Breast epithelium (tissue), 4 donors: ENCODE results near the gene SLC12A7. TPM values are rescaled to one million over a fixed set of nuclear protein-coding genes. Genes with fewer than 3 reads are reported as not detected.

ENCODE experiments used
- DNase-seq, 2 donors: peaks; one replicate each; pipeline ENCODE4 v3.0.0-alpha.2; 2019; ENCODE audit warnings: low spot score in 2 of 2
- H3K27ac ChIP-seq, 2 donors: fragments of 200-600 bp; sonication (generic) in 1 of 2; one replicate each; pipeline ENCODE4 v1.5.1; 2016 to 2019; ENCODE audit warnings: mild to moderate bottlenecking in 1 of 2
- H3K27me3 ChIP-seq, 2 donors: fragments of 200-600 bp; sonication (generic) in 1 of 2; one replicate each; pipeline versions ENCODE4 v1.5.1 to v1.6.0; 2017 to 2019; ENCODE audit warnings: control low read depth in 1 of 2, mild to moderate bottlenecking in 1 of 2
- H3K36me3 ChIP-seq: fragments of 200-600 bp; one replicate; pipeline ENCODE4 v1.5.1; 2019
- H3K4me1 ChIP-seq, 2 donors: fragments of 200-600 bp; sonication (generic); one replicate each; pipeline ENCODE4 v1.5.1; 2016 to 2019; ENCODE audit warnings: control low read depth in 1 of 2
- H3K4me3 ChIP-seq, 3 donors: fragments of 200-600 bp; sonication (generic); 1 replicate in 2 of 3; 2 replicates in 1 of 3; pipeline ENCODE4 v1.5.1; 2016 to 2019; ENCODE audit warnings: mild to moderate bottlenecking in 3 of 3, moderate library complexity in 2 of 3
- H3K9me3 ChIP-seq, 2 donors: fragments of 200-600 bp; sonication (generic) in 1 of 2; one replicate each; pipeline ENCODE4 v1.5.1; 2016 to 2019; ENCODE audit warnings: control low read depth in 1 of 2
- POLR2A ChIP-seq: fragments of 450-650 bp; IDR thresholded peaks from one replicate; pipeline ENCODE4 v1.6.1; 2016; ENCODE audit warnings: antibody characterized with exemption, mild to moderate bottlenecking, moderate library complexity
- POLR2AphosphoS5 ChIP-seq, 3 donors: sonication (generic); formaldehyde crosslinking; IDR thresholded peaks; one replicate each; pipeline ENCODE4 v1.6.1; 2017; ENCODE audit warnings: antibody characterized with exemption in 3 of 3
- intact Hi-C: fragments of 100-400 bp; cut with DNase I; formaldehyde crosslinking; loops from one replicate; pipeline ENCODE4 v1.15.1; 2023; ENCODE audit warnings: low total_unique reads
- total RNA-seq, 3 donors: library from RNA; depleted of rRNA; stranded (reverse); fragments of >200 nt; gene quantifications; one replicate each; pipeline ENCODE4 v1.1.0, GENCODE V29; 2016
- TF ChIP-seq, protein P1 (sequence below), 3 donors: fragments of 450-650 bp; IDR thresholded peaks; one replicate each; pipeline ENCODE4 v1.5.1; 2016 to 2017; ENCODE audit warnings: antibody characterized with exemption in 3 of 3, mild to moderate bottlenecking in 3 of 3, moderate library complexity in 3 of 3

The SLC12A7 gene
- total RNA-seq, 3 donors from 2014 or later, result 21.4 to 31.5 (median 25.0) TPM

DNA sequence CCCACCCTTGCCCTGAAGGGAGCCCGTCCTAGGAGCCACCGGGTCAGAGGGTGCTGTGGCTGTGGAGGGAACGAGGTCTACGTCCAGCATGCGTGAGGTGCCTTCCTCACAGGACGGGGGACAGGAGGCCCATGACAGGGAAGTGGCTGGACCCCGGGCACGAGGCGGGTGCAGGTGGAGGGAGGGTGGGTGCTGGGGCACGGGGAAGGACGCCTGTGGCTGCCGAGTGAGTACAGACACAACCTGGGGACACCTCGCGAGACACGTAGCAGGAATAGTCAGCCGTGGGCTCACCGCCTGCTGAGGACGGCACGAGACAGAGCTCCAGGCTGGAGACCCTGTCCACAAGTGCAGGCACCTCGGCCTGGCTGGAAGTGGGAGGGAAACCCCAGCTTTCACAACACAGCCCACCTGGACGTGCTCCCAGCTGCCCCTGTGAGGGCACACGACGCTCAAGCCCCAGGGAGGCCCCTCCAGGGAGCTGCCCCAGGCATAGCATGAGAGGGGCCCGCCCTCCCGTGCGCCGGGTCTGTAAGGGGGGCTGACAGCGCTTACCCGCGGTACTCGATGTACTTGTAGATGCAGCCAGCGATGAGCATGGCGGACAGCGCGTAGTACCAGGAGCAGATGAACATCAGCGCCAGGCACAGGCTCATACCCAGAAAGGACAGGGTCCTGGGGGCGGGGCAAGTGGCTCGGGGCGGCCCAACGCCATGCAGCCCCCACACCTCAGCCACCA, 36.9 kb downstream of the SLC12A7 start:
- no peak for DNase-seq
- intact Hi-C loops, result no loop called here

DNA sequence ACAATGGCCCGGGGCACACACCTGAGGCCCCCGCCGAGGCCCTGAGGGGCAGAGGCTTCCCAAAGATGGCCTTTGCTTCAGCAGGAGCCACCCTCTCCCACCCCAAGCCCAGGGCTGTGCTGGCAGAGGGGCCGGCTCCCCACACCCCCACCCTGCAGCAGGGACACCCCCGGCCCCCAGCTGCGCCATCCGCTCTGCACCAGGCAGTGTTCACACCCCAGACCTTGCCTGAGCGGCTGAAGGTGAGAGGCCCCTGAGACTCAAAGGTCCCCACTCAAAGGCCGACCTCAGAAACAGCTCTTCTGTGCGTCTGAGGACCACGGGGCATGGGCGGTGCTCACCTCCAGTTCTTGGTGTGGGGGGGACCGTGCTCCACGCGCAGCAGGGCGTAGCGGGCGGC, 37.6 kb downstream of the SLC12A7 start:
- TF ChIP-seq, protein P1, sequence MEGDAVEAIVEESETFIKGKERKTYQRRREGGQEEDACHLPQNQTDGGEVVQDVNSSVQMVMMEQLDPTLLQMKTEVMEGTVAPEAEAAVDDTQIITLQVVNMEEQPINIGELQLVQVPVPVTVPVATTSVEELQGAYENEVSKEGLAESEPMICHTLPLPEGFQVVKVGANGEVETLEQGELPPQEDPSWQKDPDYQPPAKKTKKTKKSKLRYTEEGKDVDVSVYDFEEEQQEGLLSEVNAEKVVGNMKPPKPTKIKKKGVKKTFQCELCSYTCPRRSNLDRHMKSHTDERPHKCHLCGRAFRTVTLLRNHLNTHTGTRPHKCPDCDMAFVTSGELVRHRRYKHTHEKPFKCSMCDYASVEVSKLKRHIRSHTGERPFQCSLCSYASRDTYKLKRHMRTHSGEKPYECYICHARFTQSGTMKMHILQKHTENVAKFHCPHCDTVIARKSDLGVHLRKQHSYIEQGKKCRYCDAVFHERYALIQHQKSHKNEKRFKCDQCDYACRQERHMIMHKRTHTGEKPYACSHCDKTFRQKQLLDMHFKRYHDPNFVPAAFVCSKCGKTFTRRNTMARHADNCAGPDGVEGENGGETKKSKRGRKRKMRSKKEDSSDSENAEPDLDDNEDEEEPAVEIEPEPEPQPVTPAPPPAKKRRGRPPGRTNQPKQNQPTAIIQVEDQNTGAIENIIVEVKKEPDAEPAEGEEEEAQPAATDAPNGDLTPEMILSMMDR (IDR thresholded peaks at IDR 0.05), result no peak
- TF ChIP-seq POLR2A (no peak), POLR2AphosphoS5 (IDR thresholded peaks at IDR 0.05) (no peak)
- H3K4me3 ChIP-seq, result no peak overlapping the region
- intact Hi-C loops, result no loop called here
- H3K9me3 ChIP-seq, result no peaks in the 10 kb centered on the region
- peaks cover under 1% of the 10 kb centered on the region for H3K36me3 ChIP-seq
- no peak overlapping the region for H3K27ac ChIP-seq
- H3K27me3 ChIP-seq, result no peaks in the 10 kb centered on the region
- H3K4me1 ChIP-seq, result no peaks in the 10 kb centered on the region
- DNase-seq, result no peak

More for the DNA sequence above, 36.9 kb downstream of the SLC12A7 start:
- H3K27me3 ChIP-seq, result no peaks in the 10 kb centered on the region
- no peaks in the 10 kb centered on the region for H3K9me3 ChIP-seq
- no peak overlapping the region for H3K27ac ChIP-seq
- H3K36me3 ChIP-seq, result peaks cover 3% of the 10 kb centered on the region
- no peak for TF ChIP-seq POLR2AphosphoS5 (IDR thresholded peaks at IDR 0.05)
- H3K4me1 ChIP-seq, result no peaks in the 10 kb centered on the region
- no peak overlapping the region for H3K4me3 ChIP-seq

DNA sequence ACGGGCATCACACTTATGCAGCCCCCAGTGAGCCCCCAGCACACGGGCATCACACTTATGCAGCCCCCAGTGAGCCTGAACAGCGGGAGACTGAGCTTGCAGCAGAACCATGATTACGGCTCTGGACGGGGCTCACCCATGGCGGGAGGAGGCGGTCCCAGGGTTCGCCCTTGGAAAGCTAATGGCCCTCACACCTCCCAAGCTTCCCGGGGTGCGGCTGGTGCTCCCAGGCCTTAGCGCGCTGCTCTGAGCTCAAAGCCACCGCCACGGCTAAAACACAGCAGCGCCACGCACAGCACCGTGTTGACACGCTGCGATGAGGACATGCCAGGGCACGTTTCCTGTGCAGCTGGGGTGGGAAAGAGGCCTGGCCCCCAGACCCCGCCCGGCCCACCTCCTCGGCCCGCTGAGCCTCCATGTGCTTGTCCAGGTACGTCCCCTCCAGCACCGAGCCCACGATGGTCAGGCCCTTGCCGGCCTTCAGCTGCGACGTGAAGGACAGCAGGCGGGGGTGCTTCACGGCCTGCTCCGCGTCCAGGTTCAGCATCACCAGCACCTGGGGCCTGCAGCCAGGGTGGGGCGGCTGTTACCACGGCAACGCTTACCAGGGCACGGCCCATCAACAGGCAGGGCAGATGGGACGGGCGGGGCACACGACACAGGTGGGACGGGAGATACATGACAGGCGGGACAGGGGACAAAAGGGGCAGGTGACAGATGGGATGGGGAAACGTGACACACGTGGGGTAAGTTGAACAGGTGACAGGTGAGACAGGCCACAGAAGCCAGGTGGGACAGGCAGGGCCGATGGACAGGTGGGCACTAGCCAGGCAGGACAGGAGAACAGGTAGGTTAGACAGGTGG, 38.4 kb downstream of the SLC12A7 start:
- Histone ChIP-seq H3K4me3 (no peak overlapping the region), H3K36me3 (no peaks in the 10 kb centered on the region), H3K27ac (no peak overlapping the region), H3K9me3 (no peaks in the 10 kb centered on the region), H3K4me1 (no peaks in the 10 kb centered on the region), H3K27me3 (no peaks in the 10 kb centered on the region)
- intact Hi-C loops, result no loop called here
- DNase-seq, result no peak
- TF ChIP-seq POLR2AphosphoS5 (IDR thresholded peaks at IDR 0.05), result no peak
- no peak for TF ChIP-seq POLR2A
- TF ChIP-seq, protein P1 (IDR thresholded peaks at IDR 0.05), result no peak

DNA sequence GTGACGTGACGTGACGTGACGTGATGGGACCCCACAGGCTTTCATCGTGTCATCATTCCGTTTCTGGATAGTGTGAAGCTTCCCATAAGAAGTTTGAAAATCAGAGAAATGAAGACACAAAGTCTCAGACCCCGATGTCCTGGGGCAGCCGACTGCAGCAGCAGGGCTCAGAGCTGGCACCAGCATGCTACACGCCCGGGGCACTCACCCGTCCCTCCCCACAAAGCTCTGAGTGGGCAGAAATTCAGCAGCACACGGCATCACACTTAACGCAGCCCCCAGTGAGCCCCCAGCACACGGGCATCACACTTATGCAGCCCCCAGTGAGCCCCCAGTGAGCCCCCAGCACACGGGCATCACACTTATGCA, 42.2 kb downstream of the SLC12A7 start:
- Histone ChIP-seq H3K27me3 (no peaks in the 10 kb centered on the region), H3K4me3 (no peak overlapping the region), H3K36me3 (no peaks in the 10 kb centered on the region), H3K27ac (no peak overlapping the region), H3K9me3 (no peaks in the 10 kb centered on the region), H3K4me1 (no peaks in the 10 kb centered on the region)
- TF ChIP-seq, protein P1 (IDR thresholded peaks at IDR 0.05), result no peak
- TF ChIP-seq POLR2AphosphoS5 (IDR thresholded peaks at IDR 0.05) (no peak), POLR2A (no peak)
- no peak for DNase-seq
- intact Hi-C loops, result no loop called here

DNA sequence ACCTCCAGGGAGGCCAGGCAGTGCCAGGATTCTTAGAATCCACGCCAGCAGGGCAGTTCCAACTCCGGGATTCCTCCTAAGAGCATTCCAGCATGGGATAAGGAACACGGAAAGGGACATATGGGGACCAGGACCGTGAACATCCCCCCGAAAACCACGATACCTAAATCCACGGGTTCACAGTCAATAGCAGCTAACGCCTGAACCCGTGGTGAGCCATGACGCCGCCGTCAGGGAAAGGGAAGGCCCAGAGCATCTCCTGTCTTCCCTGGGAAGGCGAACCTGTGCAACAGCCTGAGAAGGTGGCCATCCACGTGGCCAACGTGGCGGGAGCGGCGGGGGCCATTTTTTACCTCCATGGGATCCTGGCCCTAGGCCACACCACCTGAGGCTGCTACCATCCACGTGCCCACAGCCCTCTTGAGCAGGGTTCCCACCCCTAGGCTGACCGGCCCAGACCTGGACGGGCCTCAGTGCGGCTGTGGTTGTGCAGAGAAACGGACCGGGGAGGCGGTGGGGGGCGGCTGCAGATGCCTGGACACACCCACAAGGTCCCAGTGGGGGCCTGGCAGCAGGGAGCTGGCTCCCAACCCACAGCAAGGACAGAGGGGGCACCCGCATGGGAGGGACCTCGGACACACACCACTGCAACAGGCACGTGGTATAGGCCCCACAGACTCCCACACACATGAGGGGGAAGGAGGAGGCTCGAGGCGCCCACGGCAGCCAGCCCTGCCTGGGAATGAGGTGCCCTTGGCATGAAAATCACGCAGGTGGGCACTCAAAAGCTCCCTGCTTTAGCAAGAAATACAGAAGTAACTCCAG, 42.8 kb downstream of the SLC12A7 start:
- DNase-seq, result no peak
- Histone ChIP-seq H3K9me3 (no peaks in the 10 kb centered on the region), H3K27me3 (no peaks in the 10 kb centered on the region), H3K4me3 (no peak overlapping the region), H3K27ac (no peak overlapping the region), H3K36me3 (peaks cover 4% of the 10 kb centered on the region), H3K4me1 (no peaks in the 10 kb centered on the region)
- intact Hi-C loops, result no loop called here
- TF ChIP-seq POLR2A (no peak), POLR2AphosphoS5 (IDR thresholded peaks at IDR 0.05) (no peak)
- TF ChIP-seq, protein P1 (IDR thresholded peaks at IDR 0.05), result no peak
